K562 (cell line): ENCODE results near the gene PRKD1. TPM values are rescaled to one million over a fixed set of nuclear protein-coding genes. Genes with fewer than 3 reads are reported as not detected.

Source experiments
- ATAC-seq: fragments of 200-7000 bp; cut with Tn5 transposase; 3 replicates; pipeline ENCODE4 v1.9.1; 2020; ENCODE audit warnings: moderate library complexity
- BruUV-seq: library from RNA; stranded (reverse); fragments of 400-500 nt; replicated peaks from 2 replicates; lab custom pipeline; 2021; lab: Mats Ljungman, UMichigan
- CTCF ChIA-PET: fragments of 300-600 bp; formaldehyde crosslinking; extraction: SDS; loops from one replicate; lab custom pipeline; 2021; ENCODE audit warnings: low intra/inter-chr PET ratio; lab: Yijun Ruan, JAX
- POLR2A ChIA-PET: fragments of 300-600, 350-650 bp; sonication (Branson Sonifier 250); formaldehyde crosslinking; extraction: SDS; loops from one replicate; lab custom pipeline; 2021; ENCODE audit warnings: antibody characterized with exemption, inconsistent platforms; lab: Yijun Ruan, JAX
- DNase-seq, 4 experiments: peaks; one replicate each; pipeline versions ENCODE4 v3.0.0 to v3.0.0-alpha.2; 2011 to 2018; ENCODE audit warnings: low spot score in 3 of 4, mixed read lengths in 3 of 4; ENCODE audit errors: extremely low read depth in 1 of 4
- FAIRE-seq: peaks from 2 replicates; lab custom pipeline; 2011; peaks lifted over from hg19 to GRCh38; lab: Jason Lieb, UNC
- H2AFZ ChIP-seq: 2 replicates; pipeline ENCODE4 v1.6.0; 2011; ENCODE audit warnings: low read depth, low read length, control low read depth, inconsistent platforms
- H3K27ac ChIP-seq: fragments of 200-600 bp; 3 replicates; pipeline ENCODE4 v1.8.0; 2011; ENCODE audit warnings: low read depth, mild to moderate bottlenecking, control low read depth, inconsistent platforms, low read length, moderate library complexity, mixed read lengths; ENCODE audit errors: extremely low read depth
- H3K27me3 ChIP-seq, 2 experiments: fragments of 300-600 bp in 1 of 2; 2 replicates in 1 of 2; 3 replicates in 1 of 2; pipeline versions ENCODE4 v1.6.0 to v1.8.0; 2011; ENCODE audit warnings: inconsistent platforms in 2 of 2, low read length in 2 of 2, mild to moderate bottlenecking in 1 of 2, mixed read lengths in 1 of 2, moderate library complexity in 1 of 2; ENCODE audit not compliant: control insufficient read depth in 2 of 2, insufficient read depth in 2 of 2
- H3K36me3 ChIP-seq: fragments of 300-600 bp; 3 replicates; pipeline ENCODE4 v1.8.0; 2011; ENCODE audit warnings: mild to moderate bottlenecking, low read length, inconsistent platforms; ENCODE audit not compliant: control insufficient read depth, insufficient read depth
- H3K4me1 ChIP-seq, 2 experiments: fragments of 200-600 bp in 1 of 2; replicated peaks in 1 of 2; 2 replicates in 1 of 2; 3 replicates in 1 of 2; pipeline versions ENCODE4 v1.5.1 to v1.8.0; 2011; ENCODE audit warnings: inconsistent platforms in 2 of 2, low read length in 2 of 2, mild to moderate bottlenecking in 1 of 2, mixed read lengths in 1 of 2, moderate library complexity in 1 of 2; ENCODE audit not compliant: control insufficient read depth in 2 of 2, insufficient read depth in 2 of 2
- H3K4me2 ChIP-seq: 2 replicates; pipeline ENCODE4 v1.6.1; 2011; ENCODE audit warnings: low read length, control low read depth, inconsistent platforms, mixed read lengths; ENCODE audit not compliant: insufficient read depth
- H3K4me3 ChIP-seq: fragments of 200-600 bp; sonication (generic), shearing (Covaris generic); 2 replicates; pipeline ENCODE4 v1.5.1; 2016; ENCODE audit warnings: control low read depth, inconsistent platforms
- H3K79me2 ChIP-seq: fragments of 200-600 bp; 3 replicates; pipeline ENCODE4 v1.8.0; 2011; ENCODE audit warnings: low read length, inconsistent platforms; ENCODE audit not compliant: control insufficient read depth, insufficient read depth
- H3K9ac ChIP-seq, 2 experiments: 2 replicates each; pipeline versions ENCODE4 v1.6.0 to v1.6.1; 2011; ENCODE audit warnings: low read depth in 2 of 2, low read length in 2 of 2, control low read depth in 1 of 2, inconsistent platforms in 1 of 2, mild to moderate bottlenecking in 1 of 2, mixed read lengths in 1 of 2; ENCODE audit not compliant: insufficient read depth in 1 of 2
- H3K9me1 ChIP-seq: one replicate; pipeline ENCODE4 v1.6.0; 2011; ENCODE audit warnings: inconsistent platforms, mild to moderate bottlenecking, low read length, moderate library complexity; ENCODE audit not compliant: control insufficient read depth, insufficient read depth
- H3K9me3 ChIP-seq: replicated peaks from 2 replicates; pipeline ENCODE4 v1.5.1; 2011; ENCODE audit warnings: low read depth, low read length, inconsistent platforms; ENCODE audit not compliant: control insufficient read depth, insufficient read depth
- H4K20me1 ChIP-seq: replicated peaks from 2 replicates; pipeline ENCODE4 v1.6.1; 2011; ENCODE audit warnings: low read length, inconsistent platforms, mixed read lengths; ENCODE audit not compliant: control insufficient read depth, insufficient read depth
- ADNP ChIP-seq: fragments of 200-800 bp; sonication (Bioruptor generic); IDR thresholded peaks from 2 replicates; pipeline ENCODE4 v1.6.1; 2016; ENCODE audit warnings: missing genetic modification characterization, missing compliant biosample characterization
- C11orf30 ChIP-seq: fragments of 450-650 bp; IDR thresholded peaks from 2 replicates; pipeline ENCODE4 v1.6.1; 2016; ENCODE audit warnings: low read depth, mild to moderate bottlenecking
- DPF2 ChIP-seq: fragments of 450-650 bp; IDR thresholded peaks from 2 replicates; pipeline ENCODE4 v1.6.1; 2016
- FOXP1 ChIP-seq: sonication (generic); formaldehyde crosslinking; IDR thresholded peaks from 2 replicates; pipeline ENCODE4 v1.8.0; 2022; ENCODE audit warnings: mild to moderate bottlenecking, missing genetic modification reagents
- HMG20B ChIP-seq: fragments of 250-450 bp; sonication (Bioruptor Pico); IDR thresholded peaks from 2 replicates; pipeline ENCODE4 v1.5.0; 2021; ENCODE audit warnings: mild to moderate bottlenecking
- MAFG ChIP-seq: fragments of 450-650 bp; conservative IDR thresholded peaks from 2 replicates; pipeline ENCODE4 v1.6.1; 2016; ENCODE audit warnings: missing genetic modification characterization, missing compliant biosample characterization
- MTA2 ChIP-seq: fragments of 450-650 bp; IDR thresholded peaks from 2 replicates; pipeline ENCODE4 v1.6.1; 2016; ENCODE audit warnings: low read depth
- NR2C2 ChIP-seq, 2 experiments: fragments of 200-800 bp in 1 of 2; sonication (Bioruptor generic) in 1 of 2; sonication (generic) in 1 of 2; formaldehyde crosslinking in 1 of 2; IDR thresholded peaks; 2 replicates each; pipeline versions ENCODE4 v1.6.1 to v1.8.0; 2016 to 2022; ENCODE audit warnings: mild to moderate bottlenecking in 1 of 2, missing compliant biosample characterization in 1 of 2, missing genetic modification characterization in 1 of 2, missing genetic modification reagents in 1 of 2
- PTTG1 ChIP-seq: fragments of 450-650 bp; IDR thresholded peaks from 2 replicates; pipeline ENCODE4 v1.6.1; 2016; ENCODE audit warnings: low read depth, mild to moderate bottlenecking, missing genetic modification characterization, missing compliant biosample characterization
- SIN3A ChIP-seq, 2 experiments: fragments of 150-350 bp in 1 of 2; IDR thresholded peaks; 2 replicates each; pipeline ENCODE4 v1.6.1; 2011 to 2016; ENCODE audit warnings: borderline replicate concordance in 2 of 2, low read depth in 2 of 2, low read length in 2 of 2, mild to moderate bottlenecking in 2 of 2, moderate library complexity in 2 of 2; ENCODE audit not compliant: control insufficient read depth in 1 of 2
- TAL1 ChIP-seq: fragments of 450-650 bp; IDR thresholded peaks from 2 replicates; pipeline ENCODE4 v1.6.1; 2016; ENCODE audit warnings: mild to moderate bottlenecking
- ZBTB26 ChIP-seq: fragments of 450-650 bp; formaldehyde crosslinking; IDR thresholded peaks from 2 replicates; pipeline ENCODE4 v1.4.0; 2022; ENCODE audit warnings: missing genetic modification characterization
- ZFX ChIP-seq: sonication (generic); formaldehyde crosslinking; IDR thresholded peaks from 2 replicates; pipeline ENCODE4 v1.8.0; 2022; ENCODE audit warnings: mild to moderate bottlenecking, missing genetic modification reagents, moderate library complexity
- ZNF384 ChIP-seq: IDR thresholded peaks from 2 replicates; pipeline ENCODE4 v1.6.1; 2012; ENCODE audit warnings: low read depth, low read length, improper control_type of control experiment
- ZNF436 ChIP-seq: fragments of 250-450, 450-650 bp; sonication (Bioruptor Pico); formaldehyde crosslinking; IDR thresholded peaks from 2 replicates; pipeline ENCODE4 v1.7.0; 2020; ENCODE audit warnings: mild to moderate bottlenecking
- WGBS: fragments of 100-300 bp; shearing (Covaris generic); methylation state at CpG from one replicate; pipeline ENCODE4 v1.1.6; 2016; ENCODE audit warnings: low coverage, mixed read lengths; ENCODE audit not compliant: insufficient coverage; ENCODE audit errors: missing lambda C conversion rate; 5-methylcytosine and 5-hydroxymethylcytosine counted together
- in situ Hi-C: fragments of 300-500 bp; cut with MboI; formaldehyde crosslinking; loops from 4 replicates; pipeline ENCODE4 v1.15.0; 2018; ENCODE audit warnings: inconsistent platforms, mixed read lengths
- intact Hi-C: fragments of 100-400 bp; cut with micrococcal nuclease; formaldehyde crosslinking; loops from 2 replicates; pipeline ENCODE4 v1.14.2; 2022
- polyA plus RNA-seq, 8 experiments: library from polyadenylated mRNA; depleted of rRNA in 4 of 8; stranded (reverse) in 5 of 8; unstranded in 3 of 8; fragments of >200 nt; fragmentation: Nextera tagmentation in 2 of 8; fragmentation: Illumina TruSeq in 1 of 8; extraction: Ambion mirVana in 2 of 8; extraction: Trizol in 1 of 8; gene quantifications; 2 replicates each; pipeline versions ENCODE4 v1.2.1 to v1.2.3, GENCODE V29; 2011 to 2014; ENCODE audit warnings: inconsistent platforms in 1 of 8, missing spikeins in 1 of 8
- total RNA-seq, 7 experiments: library from RNA; depleted of rRNA in 6 of 7; stranded (reverse); fragments of >200 nt in 6 of 7; fragmentation: Illumina TruSeq in 2 of 7; extraction: Trizol in 2 of 7; gene quantifications; 2 replicates each; pipeline versions ENCODE4 v1.2.1 to v1.2.3, GENCODE V29; 2011 to 2021; ENCODE audit warnings: low replicate concordance in 1 of 7

PRKD1 gene
- total and polyA plus RNA-seq, 9 of the 15 experiments (the other 6 are each of a cell fraction or from before 2014, with no cell fraction given): 0.04 to 0.25 (median 0.13) TPM; not detected in 1

GRCh38 chr14:29788093-29788492 is 139.6 kb downstream of the PRKD1 start:
- ATAC-seq: no peak
- Histone ChIP-seq H3K4me2 (no peak overlapping the region), H3K36me3 (no peaks in the 10 kb centered on the region), H3K27me3 (no peaks in the 10 kb centered on the region), H3K4me3 (no peak overlapping the region), H3K9me1 (no peaks in the 10 kb centered on the region), H3K9me3 (no peaks in the 10 kb centered on the region), H3K79me2 (no peaks in the 10 kb centered on the region)
- in situ Hi-C loops (no loop called here), intact Hi-C loops (no loop called here)
- DNase-seq: no peak
- CTCF ChIA-PET: no interaction called here
- WGBS: 6% methylated on average over 2 of the region's 2 CpGs
- no TSS peak for BruUV-seq
- no peak for FAIRE-seq
- TF ChIP-seq C11orf30 (peak; percentile 18; the same call in 1 of the 2 replicates), FOXP1 (no peak), HMG20B (CRISPR knock-in tag) (no peak), MAFG (tag) (peak; percentile 15; the same call in 1 of the 2 replicates)
- TF ChIP-seq, all 486 proteins: peak for 2
- H3K4me1 ChIP-seq: no peaks in the 10 kb centered on the region
- H4K20me1 ChIP-seq: no peaks in the 10 kb centered on the region
- no peak overlapping the region for H3K9ac ChIP-seq
- POLR2A ChIA-PET: no interaction called here
- H2AFZ ChIP-seq: no peak overlapping the region
- no peak overlapping the region for H3K27ac ChIP-seq

- no peaks in the 10 kb centered on the region for H3K79me2 ChIP-seq
- TF ChIP-seq ADNP (tag) (no peak), ZFX (no peak), PTTG1 (tag) (no peak), MTA2 (no peak), ZNF436 (no peak), TAL1 (no peak), ZBTB26 (CRISPR knock-in tag) (no peak), DPF2 (no peak), ZNF384 (no peak), NR2C2 (CRISPR knock-in tag; IDR thresholded peaks at IDR 0.05) (no peak), NR2C2 (tag; IDR thresholded peaks at IDR 0.05) (no peak), SIN3A (IDR thresholded peaks at IDR 0.05; ENCODE audit: borderline replicate concordance in 2 of 2, control insufficient read depth in 1 of 2, low read depth in 2 of 2, low read length in 2 of 2) (no peak)
- DNase-seq: no peak
- H3K9me3 ChIP-seq: no peaks in the 10 kb centered on the region
- WGBS: 2% methylated on average over 3 of the region's 3 CpGs
- CTCF ChIA-PET: no interaction called here
- in situ Hi-C loops (no loop called here), intact Hi-C loops (no loop called here)
- no peaks in the 10 kb centered on the region for H3K4me1 ChIP-seq
- no peak for ATAC-seq
- no peak overlapping the region for H3K9ac ChIP-seq
- BruUV-seq: no TSS peak
- H2AFZ ChIP-seq: no peak overlapping the region
- H3K27me3 ChIP-seq: no peaks in the 10 kb centered on the region
- FAIRE-seq: no peak
- POLR2A ChIA-PET: no interaction called here
- H4K20me1 ChIP-seq: no peaks in the 10 kb centered on the region
- H3K9me1 ChIP-seq: no peaks in the 10 kb centered on the region
- H3K4me3 ChIP-seq: no peak overlapping the region
- no peak overlapping the region for H3K4me2 ChIP-seq
- no peaks in the 10 kb centered on the region for H3K36me3 ChIP-seq
- no peak overlapping the region for H3K27ac ChIP-seq
Observed at GRCh38 chr14:29783556-29783955, 144.1 kb downstream of the PRKD1 start.
